Trophoblast cell (in vitro differentiated cells and primary cell): ENCODE data around the gene HOXC6.

Experiments used
- DNase-seq, 2 donors: peaks; one replicate each; pipeline ENCODE4 v3.0.0-alpha.2; 2016
- H2AFZ ChIP-seq: 2 replicates; pipeline ENCODE4 v1.6.1; 2013; ENCODE audit warnings: low read length, moderate library complexity, mild to moderate bottlenecking; ENCODE audit not compliant: insufficient read depth, poor library complexity
- H2AK5ac ChIP-seq: 2 replicates; pipeline ENCODE4 v1.6.1; 2013; ENCODE audit warnings: mild to moderate bottlenecking, low read length
- H2BK120ac ChIP-seq: 2 replicates; pipeline ENCODE4 v1.6.1; 2013; ENCODE audit warnings: low read length, mild to moderate bottlenecking, moderate library complexity; ENCODE audit not compliant: insufficient read depth, poor library complexity
- H2BK12ac ChIP-seq: 2 replicates; pipeline ENCODE4 v1.6.1; 2013; ENCODE audit warnings: mild to moderate bottlenecking, low read length, moderate library complexity
- H2BK5ac ChIP-seq: 2 replicates; pipeline ENCODE4 v1.6.1; 2013; ENCODE audit warnings: low read length, low read depth, moderate library complexity, mild to moderate bottlenecking; ENCODE audit not compliant: poor library complexity
- H3K14ac ChIP-seq: 2 replicates; pipeline ENCODE4 v1.6.1; 2013; ENCODE audit warnings: mild to moderate bottlenecking, low read length
- H3K18ac ChIP-seq: 2 replicates; pipeline ENCODE4 v1.6.1; 2013; ENCODE audit warnings: mild to moderate bottlenecking, low read length
- H3K23ac ChIP-seq: 2 replicates; pipeline ENCODE4 v1.6.1; 2013; ENCODE audit warnings: low read length
- H3K27ac ChIP-seq: 2 replicates; pipeline ENCODE4 v1.5.1; 2013; ENCODE audit warnings: low read depth, mild to moderate bottlenecking, inconsistent platforms, low read length, moderate library complexity
- H3K27me3 ChIP-seq: 2 replicates; pipeline ENCODE4 v1.6.1; 2013; ENCODE audit warnings: inconsistent platforms, mild to moderate bottlenecking, low read length, moderate library complexity; ENCODE audit not compliant: insufficient read depth
- H3K36me3 ChIP-seq, 2 experiments: 1 replicate in 1 of 2; 2 replicates in 1 of 2; pipeline ENCODE4 v1.6.1; 2013; ENCODE audit warnings: low read length in 2 of 2, mild to moderate bottlenecking in 2 of 2, moderate library complexity in 1 of 2; ENCODE audit not compliant: insufficient read depth in 2 of 2, control insufficient read depth in 1 of 2
- H3K4ac ChIP-seq: 2 replicates; pipeline ENCODE4 v1.6.1; 2013; ENCODE audit warnings: low read depth, mild to moderate bottlenecking, low read length, moderate library complexity
- H3K4me1 ChIP-seq, 2 experiments: 1 replicate in 1 of 2; 2 replicates in 1 of 2; pipeline ENCODE4 v1.6.1; 2013; ENCODE audit warnings: low read length in 2 of 2, mild to moderate bottlenecking in 2 of 2, moderate library complexity in 1 of 2; ENCODE audit not compliant: insufficient read depth in 2 of 2, control insufficient read depth in 1 of 2
- H3K4me2 ChIP-seq: 2 replicates; pipeline ENCODE4 v1.6.1; 2013; ENCODE audit warnings: inconsistent platforms, mild to moderate bottlenecking, low read length, moderate library complexity
- H3K4me3 ChIP-seq: 2 replicates; pipeline ENCODE4 v1.5.1; 2013; ENCODE audit warnings: mild to moderate bottlenecking, low read depth, low read length, inconsistent platforms
- H3K79me1 ChIP-seq: one replicate; pipeline ENCODE4 v1.6.1; 2013; ENCODE audit warnings: low read length
- H3K79me2 ChIP-seq: 2 replicates; pipeline ENCODE4 v1.6.1; 2013; ENCODE audit warnings: low read length, mild to moderate bottlenecking; ENCODE audit not compliant: control insufficient read depth, insufficient read depth, poor library complexity
- H3K9ac ChIP-seq: 2 replicates; pipeline ENCODE4 v1.6.1; 2013; ENCODE audit warnings: mild to moderate bottlenecking, low read length
- H3K9me3 ChIP-seq: 2 replicates; pipeline ENCODE4 v1.6.1; 2013; ENCODE audit warnings: low read depth, mild to moderate bottlenecking, control low read depth, inconsistent platforms, low read length; ENCODE audit not compliant: insufficient read depth
- H4K12ac ChIP-seq: 2 replicates; pipeline ENCODE4 v1.6.1; 2013; ENCODE audit warnings: low read depth, mild to moderate bottlenecking, low read length, moderate library complexity
- H4K8ac ChIP-seq: 2 replicates; pipeline ENCODE4 v1.6.1; 2013; ENCODE audit warnings: low read depth, mild to moderate bottlenecking, low read length, moderate library complexity
- H4K91ac ChIP-seq: one replicate; pipeline ENCODE4 v1.6.1; 2013; ENCODE audit warnings: low read depth, mild to moderate bottlenecking, low read length, moderate library complexity
- WGBS: extraction: QIAGEN DNeasy Blood & Tissue Kit; methylation state at CpG from one replicate; pipeline ENCODE4 v1.1.7; 2013; ENCODE audit warnings: missing lambda C conversion rate; ENCODE audit not compliant: insufficient read length, insufficient coverage; ENCODE audit errors: extremely low coverage; 5-methylcytosine and 5-hydroxymethylcytosine counted together

HOXC6 gene

GRCh38 chr12:54035568-54036264, 7.5 kb downstream of the HOXC6 start:
- Histone ChIP-seq H3K27me3 (peaks cover 95% of the 10 kb centered on the region), H3K18ac (no peak overlapping the region), H3K9ac (no peak overlapping the region), H3K79me1 (no peaks in the 10 kb centered on the region), H4K8ac (no peak overlapping the region), H4K91ac (no peak overlapping the region), H2AK5ac (no peak overlapping the region), H3K4me2 (no peak overlapping the region), H3K36me3 (no peaks in the 10 kb centered on the region), H4K12ac (no peak overlapping the region), H2BK12ac (no peak overlapping the region), H2BK120ac (no peak overlapping the region), H3K14ac (no peak overlapping the region), H3K23ac (no peak overlapping the region), H3K79me2 (no peaks in the 10 kb centered on the region), H3K9me3 (peaks cover 10% of the 10 kb centered on the region), H3K27ac (no peak overlapping the region), H2BK5ac (no peak overlapping the region), H2AFZ (no peak overlapping the region), H3K4ac (no peak overlapping the region), H3K4me1 (peaks cover 3 to 9% of the 10 kb centered on the region in 2 experiments), H3K4me3 (no peak overlapping the region)
- no CpG with 5 or more reads among the region's 6 CpGs for WGBS
- DNase-seq, result no peak

GRCh38 chr12:54036620-54037359, 8.6 kb downstream of the HOXC6 start:
- no peak overlapping the region for H2BK120ac ChIP-seq
- DNase-seq, result no peak
- no peak overlapping the region for H3K23ac ChIP-seq
- H2BK5ac ChIP-seq, result no peak overlapping the region
- H2BK12ac ChIP-seq, result no peak overlapping the region
- H3K18ac ChIP-seq, result no peak overlapping the region
- peaks cover 10% of the 10 kb centered on the region for H3K9me3 ChIP-seq
- H3K27ac ChIP-seq, result no peak overlapping the region
- no peaks in the 10 kb centered on the region for H3K36me3 ChIP-seq
- no peak overlapping the region for H2AFZ ChIP-seq
- no peak overlapping the region for H3K4ac ChIP-seq
- no peak overlapping the region for H4K12ac ChIP-seq
- H3K4me2 ChIP-seq, result no peak overlapping the region
- peaks cover 0 to 6% of the 10 kb centered on the region in 2 experiments for H3K4me1 ChIP-seq
- no peak overlapping the region for H3K4me3 ChIP-seq
- no peak overlapping the region for H3K9ac ChIP-seq
- peaks cover 93% of the 10 kb centered on the region for H3K27me3 ChIP-seq
- no peaks in the 10 kb centered on the region for H3K79me2 ChIP-seq
- WGBS, result no CpG with 5 or more reads among the region's 14 CpGs
- H4K91ac ChIP-seq, result no peak overlapping the region
- no peak overlapping the region for H3K14ac ChIP-seq
- no peaks in the 10 kb centered on the region for H3K79me1 ChIP-seq
- H2AK5ac ChIP-seq, result no peak overlapping the region
- H4K8ac ChIP-seq, result no peak overlapping the region

GRCh38 chr12:54037360-54038283, 9.4 kb downstream of the HOXC6 start:
- Histone ChIP-seq H3K36me3 (no peaks in the 10 kb centered on the region), H3K4ac (no peak overlapping the region), H4K12ac (no peak overlapping the region), H3K4me3 (no peak overlapping the region), H3K9ac (no peak overlapping the region), H2BK5ac (no peak overlapping the region), H3K27ac (no peak overlapping the region), H3K27me3 (peaks cover 91% of the 10 kb centered on the region), H2BK120ac (no peak overlapping the region), H3K4me1 (peaks cover 0 to 6% of the 10 kb centered on the region in 2 experiments), H3K18ac (no peak overlapping the region), H2AFZ (no peak overlapping the region), H4K8ac (no peak overlapping the region), H2BK12ac (no peak overlapping the region), H3K9me3 (peaks cover 10% of the 10 kb centered on the region), H4K91ac (no peak overlapping the region), H3K79me1 (no peaks in the 10 kb centered on the region), H3K14ac (no peak overlapping the region), H2AK5ac (no peak overlapping the region), H3K79me2 (no peaks in the 10 kb centered on the region), H3K23ac (no peak overlapping the region), H3K4me2 (no peak overlapping the region)
- no CpG with 5 or more reads among the region's 14 CpGs for WGBS
- no peak for DNase-seq

- Histone ChIP-seq H3K18ac (no peak overlapping the region), H3K9ac (no peak overlapping the region), H2AFZ (no peak overlapping the region), H2BK5ac (no peak overlapping the region), H3K27ac (no peak overlapping the region), H3K27me3 (peaks cover 90% of the 10 kb centered on the region), H3K4me2 (no peak overlapping the region), H3K79me2 (no peaks in the 10 kb centered on the region), H2BK12ac (no peak overlapping the region), H2AK5ac (no peak overlapping the region), H3K14ac (no peak overlapping the region), H3K79me1 (no peaks in the 10 kb centered on the region), H2BK120ac (no peak overlapping the region), H3K9me3 (peaks cover 10% of the 10 kb centered on the region), H3K36me3 (no peaks in the 10 kb centered on the region), H4K91ac (no peak overlapping the region), H3K23ac (no peak overlapping the region), H4K8ac (no peak overlapping the region), H3K4me1 (peaks cover 0 to 6% of the 10 kb centered on the region in 2 experiments), H3K4ac (no peak overlapping the region), H4K12ac (no peak overlapping the region), H3K4me3 (no peak overlapping the region)
- DNase-seq, result no peak
- WGBS, result no CpG with 5 or more reads among the region's 5 CpGs
Observed at GRCh38 chr12:54038284-54038870, 10.1 kb downstream of the HOXC6 start.
